ENCODE measurements around the gene CYP26C1. TPM values are rescaled to one million over a fixed set of nuclear protein-coding genes. Genes with fewer than 3 reads are reported as not detected.

CYP26C1 gene
- total RNA-seq, 1 experiment from 2014 or later, result not detected

- in situ Hi-C loops (cut with HindIII; ENCODE audit: low pct_unique_long_range_greater_than_20kb, low sequenced_read_pairs), result no loop called here
- peak; percentile 31 for DNase-seq (ENCODE audit: low read depth)
These were observed 13.6 kb downstream of the CYP26C1 start for GRCh38 chr10:93074147-93074596.

- in situ Hi-C loops (cut with HindIII; ENCODE audit: low pct_unique_long_range_greater_than_20kb, low sequenced_read_pairs), result no loop called here
- DNase-seq (ENCODE audit: low read depth), result no peak
These were observed 14.2 kb downstream of the CYP26C1 start for GRCh38 chr10:93074597-93075368.

GRCh38 chr10:93075369-93076221 lies 15.0 kb downstream of the CYP26C1 start:
- DNase-seq (ENCODE audit: low read depth), result no peak
- in situ Hi-C loops (cut with HindIII; ENCODE audit: low pct_unique_long_range_greater_than_20kb, low sequenced_read_pairs), result no loop called here

DNA sequence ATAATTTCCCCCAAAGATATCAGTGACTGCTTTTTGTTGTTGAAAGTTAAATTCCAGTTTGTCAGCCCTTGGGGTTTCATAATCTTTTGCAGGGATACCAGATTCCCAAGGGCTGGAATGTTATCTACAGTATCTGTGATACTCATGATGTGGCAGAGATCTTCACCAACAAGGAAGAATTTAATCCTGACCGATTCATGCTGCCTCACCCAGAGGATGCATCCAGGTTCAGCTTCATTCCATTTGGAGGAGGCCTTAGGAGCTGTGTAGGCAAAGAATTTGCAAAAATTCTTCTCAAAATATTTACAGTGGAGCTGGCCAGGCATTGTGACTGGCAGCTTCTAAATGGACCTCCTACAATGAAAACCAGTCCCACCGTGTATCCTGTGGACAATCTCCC lies 16.3 kb downstream of the CYP26C1 start:
- DNase-seq (ENCODE audit: low read depth), result no peak
- in situ Hi-C loops (cut with HindIII; ENCODE audit: low pct_unique_long_range_greater_than_20kb, low sequenced_read_pairs), result no loop called here

DNA sequence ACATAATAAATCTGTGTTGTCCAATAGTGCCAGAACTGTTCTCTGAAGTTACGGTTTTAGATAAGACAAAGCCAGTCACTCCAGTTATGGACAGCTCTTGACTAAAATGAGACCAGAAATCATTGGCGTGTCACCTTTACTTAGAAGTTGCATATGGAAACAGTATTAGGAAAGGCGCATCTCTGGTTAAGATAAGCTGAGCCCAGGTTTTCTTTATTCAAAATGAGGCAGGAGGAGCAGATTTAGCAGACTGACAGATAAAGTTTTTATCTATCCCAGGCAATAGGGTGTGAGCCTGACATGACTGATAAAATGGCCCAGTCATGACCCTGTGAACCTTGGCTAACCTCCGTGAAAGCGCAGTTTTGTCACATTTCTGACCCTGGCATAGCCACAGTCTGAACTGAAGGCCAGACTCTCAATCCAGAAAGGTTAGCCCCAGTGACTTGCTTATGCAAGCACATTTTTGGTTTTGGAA lies 17.3 kb downstream of the CYP26C1 start:
- in situ Hi-C loops (cut with HindIII; ENCODE audit: low pct_unique_long_range_greater_than_20kb, low sequenced_read_pairs), result no loop called here
- no peak for DNase-seq (ENCODE audit: low read depth)

GRCh38 chr10:93079663-93080349 lies 19.2 kb downstream of the CYP26C1 start:
- in situ Hi-C loops (cut with HindIII; ENCODE audit: low pct_unique_long_range_greater_than_20kb, low sequenced_read_pairs), result no loop called here
- DNase-seq (ENCODE audit: low read depth), result no peak

DNA sequence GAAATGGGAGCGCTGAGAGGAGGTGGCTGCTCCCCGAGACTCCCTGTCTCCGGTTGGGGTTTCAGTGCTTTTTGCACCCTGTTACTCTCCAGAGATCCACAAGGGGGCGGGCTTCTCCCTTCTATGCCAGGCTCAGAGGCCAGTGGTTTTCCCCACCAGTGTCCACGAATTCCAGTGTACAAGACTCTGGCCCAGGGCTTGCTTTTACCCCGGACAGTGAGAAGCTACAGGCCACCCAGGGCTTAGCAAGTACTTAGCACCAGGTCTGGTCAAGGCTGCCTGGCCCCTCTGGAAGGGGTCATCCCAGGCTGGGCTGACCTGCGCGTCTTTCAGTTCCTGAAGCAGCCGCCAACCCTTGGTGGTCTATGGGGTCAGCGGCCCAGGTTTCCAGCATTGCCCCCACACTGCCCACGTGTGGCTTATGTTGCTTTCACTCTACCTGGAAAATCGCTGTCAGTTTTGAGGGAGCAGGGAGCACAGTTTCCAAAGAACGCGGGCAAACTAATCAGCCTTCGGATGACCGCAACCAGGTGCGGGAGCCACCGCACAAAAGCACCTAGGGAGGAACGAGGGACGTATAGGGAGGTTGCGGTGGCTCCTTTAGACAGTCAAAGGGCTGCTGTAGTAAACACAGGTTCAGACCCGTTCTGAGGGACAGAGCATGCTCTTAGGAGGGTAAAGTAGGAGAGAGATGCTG lies 19.9 kb downstream of the CYP26C1 start:
- peak; percentile 41 for DNase-seq (ENCODE audit: low read depth)
- in situ Hi-C loops (cut with HindIII; ENCODE audit: low pct_unique_long_range_greater_than_20kb, low sequenced_read_pairs), result no loop called here

- in situ Hi-C loops (cut with HindIII; ENCODE audit: low pct_unique_long_range_greater_than_20kb, low sequenced_read_pairs), result no loop called here
- no peak for DNase-seq (ENCODE audit: low read depth)
These were observed 20.7 kb downstream of the CYP26C1 start for GRCh38 chr10:93081318-93081717.

- DNase-seq (ENCODE audit: low read depth), result no peak
- in situ Hi-C loops (cut with HindIII; ENCODE audit: low pct_unique_long_range_greater_than_20kb, low sequenced_read_pairs), result no loop called here
These were observed 21.2 kb downstream of the CYP26C1 start for GRCh38 chr10:93081834-93082233.

DNA sequence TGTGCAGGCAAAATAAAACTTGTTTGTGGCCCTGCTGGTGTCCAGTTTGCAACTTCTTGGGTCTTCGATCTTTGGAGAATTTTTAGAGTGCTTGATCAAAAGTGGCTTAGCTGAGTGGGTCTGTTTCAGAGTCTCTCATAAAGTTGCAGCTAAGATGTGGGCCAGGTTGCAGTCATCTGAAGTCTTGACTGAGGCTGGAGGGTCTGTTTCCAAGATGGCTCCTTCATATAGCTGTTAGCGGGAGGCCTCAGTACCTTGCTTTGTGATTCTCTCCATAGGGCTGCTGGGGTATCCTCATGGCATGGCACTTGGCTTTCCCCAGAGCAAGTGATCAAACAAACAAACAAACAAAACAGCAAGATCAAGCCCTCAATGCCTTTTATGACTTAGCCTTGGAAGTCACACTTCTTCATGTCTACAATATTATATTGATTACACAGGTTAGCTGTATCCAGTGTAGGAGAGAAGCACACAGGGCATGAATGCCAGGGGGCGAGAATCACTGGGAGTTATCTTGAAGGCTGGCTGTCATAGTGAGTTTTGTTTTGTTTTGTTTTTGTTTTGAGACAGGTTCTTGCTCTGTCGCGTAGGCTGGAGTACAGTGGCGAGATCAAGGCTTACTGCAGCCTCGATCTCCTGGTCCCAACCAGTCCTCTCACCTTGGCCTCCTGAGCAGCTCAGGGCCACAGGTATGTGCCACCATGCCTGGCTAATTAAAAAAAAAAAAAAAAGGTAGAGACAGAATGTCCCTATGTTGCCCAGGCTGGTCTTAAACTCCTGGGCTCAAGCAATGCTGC lies 23.3 kb downstream of the CYP26C1 start:
- DNase-seq (ENCODE audit: low read depth), result no peak
- in situ Hi-C loops (cut with HindIII; ENCODE audit: low pct_unique_long_range_greater_than_20kb, low sequenced_read_pairs), result no loop called here

DNA sequence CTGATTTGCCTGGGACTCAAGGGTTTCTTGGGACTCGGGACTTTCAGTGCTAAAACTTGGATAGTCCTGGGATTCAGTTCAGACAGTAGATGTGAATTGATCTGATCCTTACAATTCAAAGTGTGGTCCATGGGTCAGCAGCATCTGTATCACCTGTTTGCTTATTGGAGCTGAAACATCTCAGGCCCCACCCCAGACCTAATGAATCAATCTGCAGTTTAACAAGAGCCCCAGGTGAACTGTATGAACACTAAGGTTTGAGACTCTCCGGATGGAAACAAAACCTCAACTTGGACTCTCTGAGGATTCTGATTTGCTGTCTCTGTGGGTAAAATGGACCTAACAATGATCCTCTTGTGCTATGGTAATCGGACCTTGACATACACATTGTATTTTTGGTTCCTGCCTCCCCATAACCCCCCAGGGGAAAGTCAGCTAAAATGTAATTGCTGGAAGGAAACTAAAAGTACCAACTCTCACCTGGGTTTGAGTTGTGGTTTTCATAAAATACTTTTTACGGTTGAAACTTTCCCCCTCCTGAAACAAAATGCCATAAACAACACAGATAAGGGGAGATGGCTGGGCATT lies 24.8 kb downstream of the CYP26C1 start:
- in situ Hi-C loops (cut with HindIII; ENCODE audit: low pct_unique_long_range_greater_than_20kb, low sequenced_read_pairs), result no loop called here
- DNase-seq (ENCODE audit: low read depth), result no peak

GRCh38 chr10:93086289-93086688 lies 25.7 kb downstream of the CYP26C1 start:
- DNase-seq (ENCODE audit: low read depth), result no peak
- in situ Hi-C loops (cut with HindIII; ENCODE audit: low pct_unique_long_range_greater_than_20kb, low sequenced_read_pairs), result no loop called here

DNA sequence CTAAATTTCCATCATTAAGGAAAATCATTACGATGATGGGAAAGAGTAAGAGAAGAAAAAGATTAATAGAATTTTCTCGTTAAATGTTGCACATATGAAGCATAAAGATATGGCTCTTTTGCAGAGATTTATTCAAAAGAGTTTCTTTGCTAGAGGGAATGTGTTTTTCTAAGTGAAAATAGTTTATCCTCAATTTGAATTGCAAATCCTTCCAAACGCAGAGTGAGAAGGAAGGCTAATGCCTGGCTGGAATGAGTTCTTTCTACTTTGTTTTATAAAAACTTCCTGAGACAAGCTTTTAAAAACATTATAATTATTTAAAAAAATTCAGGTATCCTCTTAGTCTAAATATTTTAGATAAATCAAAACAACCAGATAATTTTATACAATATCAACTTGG lies 27.2 kb downstream of the CYP26C1 start:
- in situ Hi-C loops (cut with HindIII; ENCODE audit: low pct_unique_long_range_greater_than_20kb, low sequenced_read_pairs), result no loop called here
- DNase-seq (ENCODE audit: low read depth), result no peak

- DNase-seq (ENCODE audit: low read depth), result no peak
- in situ Hi-C loops (cut with HindIII; ENCODE audit: low pct_unique_long_range_greater_than_20kb, low sequenced_read_pairs), result no loop called here
These were observed 27.9 kb downstream of the CYP26C1 start for GRCh38 chr10:93088466-93088865.

- in situ Hi-C loops (cut with HindIII; ENCODE audit: low pct_unique_long_range_greater_than_20kb, low sequenced_read_pairs), result no loop called here
- DNase-seq (ENCODE audit: low read depth), result no peak
These were observed 30.0 kb downstream of the CYP26C1 start for GRCh38 chr10:93090619-93091018.

- DNase-seq (ENCODE audit: low read depth), result no peak
- in situ Hi-C loops (cut with HindIII; ENCODE audit: low pct_unique_long_range_greater_than_20kb, low sequenced_read_pairs), result no loop called here
These were observed 31.4 kb downstream of the CYP26C1 start for GRCh38 chr10:93091960-93092359.

- DNase-seq (ENCODE audit: low read depth), result no peak
- in situ Hi-C loops (cut with HindIII; ENCODE audit: low pct_unique_long_range_greater_than_20kb, low sequenced_read_pairs), result no loop called here
These were observed 34.6 kb downstream of the CYP26C1 start for GRCh38 chr10:93095225-93095624.

Measured in Caki2 (cell line).